Ovary (tissue), 3 donors: ENCODE measurements around the gene LDHAL6B.

Experiments used
- POLR2A ChIP-seq: fragments of 450-650 bp; IDR thresholded peaks from one replicate; pipeline ENCODE4 v1.6.1; 2017; ENCODE audit warnings: antibody characterized with exemption, mild to moderate bottlenecking, moderate library complexity
- TF ChIP-seq, protein P1 (sequence below), 3 donors: fragments of 450-650 bp in 2 of 3; fragments of 200-600 bp in 1 of 3; IDR thresholded peaks; one replicate each; pipeline versions ENCODE4 v1.5.1 to v1.8.0; 2016 to 2022; ENCODE audit warnings: antibody characterized with exemption in 3 of 3, mild to moderate bottlenecking in 1 of 3
- donor health status: DM: no; HTN: no; CAD: no.

DNA sequence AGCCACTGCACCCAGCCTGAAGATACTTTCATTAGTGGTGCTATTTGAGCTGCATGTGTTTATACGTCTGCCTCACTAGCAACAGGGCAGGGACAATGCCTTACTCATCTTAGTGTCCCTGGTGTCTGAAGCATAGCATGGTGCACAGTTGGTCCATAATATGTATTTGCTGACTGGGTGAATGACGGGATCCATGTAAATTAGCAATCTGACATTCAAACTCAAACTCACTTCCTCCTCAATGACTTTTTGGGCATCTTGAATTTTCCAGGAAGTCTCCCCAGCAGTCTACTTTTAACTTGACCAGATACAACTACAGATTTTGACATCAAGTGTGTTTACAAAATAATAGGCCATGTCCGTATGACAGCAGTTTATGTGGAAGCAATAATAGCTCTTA, 3.0 kb upstream of the LDHAL6B start:
- TF ChIP-seq POLR2A: no peak
- TF ChIP-seq, protein P1, sequence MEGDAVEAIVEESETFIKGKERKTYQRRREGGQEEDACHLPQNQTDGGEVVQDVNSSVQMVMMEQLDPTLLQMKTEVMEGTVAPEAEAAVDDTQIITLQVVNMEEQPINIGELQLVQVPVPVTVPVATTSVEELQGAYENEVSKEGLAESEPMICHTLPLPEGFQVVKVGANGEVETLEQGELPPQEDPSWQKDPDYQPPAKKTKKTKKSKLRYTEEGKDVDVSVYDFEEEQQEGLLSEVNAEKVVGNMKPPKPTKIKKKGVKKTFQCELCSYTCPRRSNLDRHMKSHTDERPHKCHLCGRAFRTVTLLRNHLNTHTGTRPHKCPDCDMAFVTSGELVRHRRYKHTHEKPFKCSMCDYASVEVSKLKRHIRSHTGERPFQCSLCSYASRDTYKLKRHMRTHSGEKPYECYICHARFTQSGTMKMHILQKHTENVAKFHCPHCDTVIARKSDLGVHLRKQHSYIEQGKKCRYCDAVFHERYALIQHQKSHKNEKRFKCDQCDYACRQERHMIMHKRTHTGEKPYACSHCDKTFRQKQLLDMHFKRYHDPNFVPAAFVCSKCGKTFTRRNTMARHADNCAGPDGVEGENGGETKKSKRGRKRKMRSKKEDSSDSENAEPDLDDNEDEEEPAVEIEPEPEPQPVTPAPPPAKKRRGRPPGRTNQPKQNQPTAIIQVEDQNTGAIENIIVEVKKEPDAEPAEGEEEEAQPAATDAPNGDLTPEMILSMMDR (IDR thresholded peaks at IDR 0.05): no peak
